Activated CD4-positive, alpha-beta T cell treated with anti-CD3 and anti-CD28 coated beads, Interleukin-2, amount 10 ng/mL, durations not matched to agents 24 days and 14 days (primary cell): Measurements from ENCODE around the gene DMXL1. TPM values are rescaled to one million over a fixed set of nuclear protein-coding genes. Genes with fewer than 3 reads are reported as not detected.
A peak's percentile ranks its signal among the peaks of the same experiment; 100 is the strongest.

Experiments
- DNase-seq: peaks from one replicate; pipeline ENCODE4 v3.0.0; 2022
- H3K27ac Mint-ChIP-seq: one replicate; pipeline ENCODE4 v1.8.0; 2022; ENCODE audit warnings: mild to moderate bottlenecking, mixed read lengths
- H3K27me3 Mint-ChIP-seq: one replicate; pipeline ENCODE4 v1.8.0; 2022; ENCODE audit warnings: mixed read lengths
- H3K36me3 Mint-ChIP-seq: one replicate; pipeline ENCODE4 v1.8.0; 2022; ENCODE audit warnings: low read depth, mild to moderate bottlenecking, mixed read lengths
- H3K4me1 Mint-ChIP-seq: one replicate; pipeline ENCODE4 v1.8.0; 2021; ENCODE audit warnings: mixed read lengths
- H3K4me3 Mint-ChIP-seq: one replicate; pipeline ENCODE4 v1.8.0; 2022; ENCODE audit warnings: mild to moderate bottlenecking, moderate library complexity, mixed read lengths
- H3K9me3 Mint-ChIP-seq: one replicate; pipeline ENCODE4 v1.8.0; 2021; ENCODE audit warnings: mixed read lengths
- intact Hi-C: fragments of 100-400 bp; cut with micrococcal nuclease; formaldehyde crosslinking; loops from one replicate; pipeline ENCODE4 v1.15.1; 2023
- total RNA-seq: library from RNA; stranded (reverse); gene quantifications from 2 replicates; pipeline ENCODE4 v1.2.3, GENCODE V29; 2022

DMXL1 gene
- total RNA-seq, 1 donor from 2014 or later: 25.6 TPM

DNA sequence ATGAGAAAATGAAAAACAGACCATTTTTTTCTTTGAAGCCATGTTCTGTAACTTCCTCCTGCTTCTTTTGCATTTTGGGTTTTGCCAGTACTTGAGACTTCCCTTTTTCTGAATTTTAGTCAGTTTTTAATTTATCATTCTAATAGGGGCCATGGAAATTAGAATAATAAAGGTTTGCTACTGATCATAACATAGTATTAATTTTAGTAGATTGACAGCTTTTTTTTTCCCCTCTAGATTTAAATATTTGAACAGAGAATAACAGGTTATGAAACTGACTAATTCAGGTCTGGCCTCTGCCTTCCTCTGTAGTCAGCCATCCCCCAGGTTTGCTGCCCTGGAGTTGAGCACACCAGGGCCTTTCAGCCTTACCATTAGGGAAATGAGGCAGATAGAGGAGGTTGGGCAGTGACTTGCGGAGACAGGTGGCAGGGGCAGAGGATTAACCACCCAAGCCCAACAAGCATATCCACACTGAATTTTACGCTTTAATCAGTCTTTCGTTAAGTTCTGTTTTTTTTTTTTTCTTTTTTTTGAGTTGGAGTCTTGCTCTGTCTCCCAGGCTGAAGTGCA is 204.8 kb downstream of the DMXL1 start:
- intact Hi-C loops: loop anchor here (1.0 to 2.0 kb wide), 3 partner anchors 12 to 121 kb away; no protein-coding TSS in a partner anchor
- H3K36me3 Mint-ChIP-seq: peaks cover 34% of the 10 kb centered on the region
- H3K27me3 Mint-ChIP-seq: no peaks in the 10 kb centered on the region
- peak; percentile 71 for DNase-seq
- H3K27ac Mint-ChIP-seq: peak overlapping the region; percentile 95
- H3K4me1 Mint-ChIP-seq: peaks cover 91% of the 10 kb centered on the region
- H3K4me3 Mint-ChIP-seq: peak overlapping the region; percentile 95
- no peaks in the 10 kb centered on the region for H3K9me3 Mint-ChIP-seq

- H3K27ac Mint-ChIP-seq: peak overlapping the region; percentile 71
- H3K4me3 Mint-ChIP-seq: no peak overlapping the region
Observed at GRCh38 chr5:119276978-119277377, 206.1 kb downstream of the DMXL1 start.

GRCh38 chr5:119279093-119279492 is 208.2 kb downstream of the DMXL1 start:
- H3K27ac Mint-ChIP-seq: peak overlapping the region; percentile 93
- peaks cover 90% of the 10 kb centered on the region for H3K4me1 Mint-ChIP-seq
- H3K36me3 Mint-ChIP-seq: peaks cover 49% of the 10 kb centered on the region
- H3K27me3 Mint-ChIP-seq: no peaks in the 10 kb centered on the region
- intact Hi-C loops: no loop called here
- DNase-seq: no peak
- peak overlapping the region; percentile 38 for H3K4me3 Mint-ChIP-seq
- no peaks in the 10 kb centered on the region for H3K9me3 Mint-ChIP-seq

More at GRCh38 chr5:119276978-119277377, 206.1 kb downstream of the DMXL1 start:
- H3K9me3 Mint-ChIP-seq: no peaks in the 10 kb centered on the region
- peaks cover 89% of the 10 kb centered on the region for H3K4me1 Mint-ChIP-seq
- intact Hi-C loops: no loop called here
- no peak for DNase-seq
- peaks cover 33% of the 10 kb centered on the region for H3K36me3 Mint-ChIP-seq
- no peaks in the 10 kb centered on the region for H3K27me3 Mint-ChIP-seq

DNA sequence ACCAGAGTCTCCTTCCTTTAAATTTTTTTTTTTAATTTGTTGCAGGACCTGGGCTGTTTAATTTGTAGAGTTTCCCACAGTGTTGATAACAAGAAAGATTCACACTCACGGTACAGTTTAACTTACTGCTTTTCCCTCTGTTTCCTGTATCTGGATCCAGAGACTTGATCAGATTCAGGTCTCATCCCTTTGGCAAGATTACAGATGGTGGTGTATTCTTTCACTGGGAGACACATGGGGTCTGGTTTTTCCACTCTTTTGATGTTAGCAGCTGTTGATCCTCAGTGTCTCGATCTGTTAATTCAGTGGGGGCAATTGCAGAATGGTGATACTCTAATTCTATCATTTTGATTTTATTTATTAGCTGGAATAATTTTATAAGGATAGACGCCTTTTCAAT is 209.5 kb downstream of the DMXL1 start:
- Mint-ChIP-seq H3K27me3 (no peaks in the 10 kb centered on the region), H3K4me3 (peak overlapping the region; percentile 31), H3K27ac (peak overlapping the region; percentile 39), H3K9me3 (no peaks in the 10 kb centered on the region), H3K4me1 (peaks cover 88% of the 10 kb centered on the region), H3K36me3 (peaks cover 47% of the 10 kb centered on the region)
- no peak for DNase-seq
- intact Hi-C loops: no loop called here

- Mint-ChIP-seq H3K27me3 (no peaks in the 10 kb centered on the region), H3K9me3 (no peaks in the 10 kb centered on the region), H3K4me3 (peak overlapping the region; percentile 5), H3K4me1 (peaks cover 92% of the 10 kb centered on the region), H3K36me3 (peaks cover 41% of the 10 kb centered on the region), H3K27ac (peak overlapping the region; percentile 84)
- intact Hi-C loops: no loop called here
- DNase-seq: no peak
Observed at GRCh38 chr5:119282628-119283027, 211.7 kb downstream of the DMXL1 start.

GRCh38 chr5:119284031-119284430 is 213.1 kb downstream of the DMXL1 start:
- no peak for DNase-seq
- no peaks in the 10 kb centered on the region for H3K27me3 Mint-ChIP-seq
- peaks cover 92% of the 10 kb centered on the region for H3K4me1 Mint-ChIP-seq
- no peaks in the 10 kb centered on the region for H3K9me3 Mint-ChIP-seq
- intact Hi-C loops: no loop called here
- peaks cover 38% of the 10 kb centered on the region for H3K36me3 Mint-ChIP-seq
- peak overlapping the region; percentile 84 for H3K27ac Mint-ChIP-seq
- peak overlapping the region; percentile 39 for H3K4me3 Mint-ChIP-seq

GRCh38 chr5:119285070-119285916 is 214.4 kb downstream of the DMXL1 start:
- Mint-ChIP-seq H3K4me1 (peaks cover 94% of the 10 kb centered on the region), H3K9me3 (peaks cover under 1% of the 10 kb centered on the region), H3K36me3 (peaks cover 33% of the 10 kb centered on the region), H3K27me3 (no peaks in the 10 kb centered on the region), H3K4me3 (peak overlapping the region; percentile 15), H3K27ac (peak overlapping the region; percentile 93)
- DNase-seq: no peak
- intact Hi-C loops: loop anchor here (5.0 kb wide), 1 partner anchor 42 kb away; no protein-coding TSS in a partner anchor

- Mint-ChIP-seq H3K27me3 (no peaks in the 10 kb centered on the region), H3K27ac (peak overlapping the region; percentile 93), H3K4me1 (peaks cover 94% of the 10 kb centered on the region), H3K9me3 (peaks cover 4% of the 10 kb centered on the region), H3K36me3 (peaks cover 29% of the 10 kb centered on the region), H3K4me3 (peak overlapping the region; percentile 78)
- intact Hi-C loops: loop anchor here (1.0 to 5.0 kb wide), 2 partner anchors 11 to 41 kb away; no protein-coding TSS in a partner anchor
- peak; percentile 66 for DNase-seq
Observed at GRCh38 chr5:119286511-119287488, 215.9 kb downstream of the DMXL1 start.

DNA sequence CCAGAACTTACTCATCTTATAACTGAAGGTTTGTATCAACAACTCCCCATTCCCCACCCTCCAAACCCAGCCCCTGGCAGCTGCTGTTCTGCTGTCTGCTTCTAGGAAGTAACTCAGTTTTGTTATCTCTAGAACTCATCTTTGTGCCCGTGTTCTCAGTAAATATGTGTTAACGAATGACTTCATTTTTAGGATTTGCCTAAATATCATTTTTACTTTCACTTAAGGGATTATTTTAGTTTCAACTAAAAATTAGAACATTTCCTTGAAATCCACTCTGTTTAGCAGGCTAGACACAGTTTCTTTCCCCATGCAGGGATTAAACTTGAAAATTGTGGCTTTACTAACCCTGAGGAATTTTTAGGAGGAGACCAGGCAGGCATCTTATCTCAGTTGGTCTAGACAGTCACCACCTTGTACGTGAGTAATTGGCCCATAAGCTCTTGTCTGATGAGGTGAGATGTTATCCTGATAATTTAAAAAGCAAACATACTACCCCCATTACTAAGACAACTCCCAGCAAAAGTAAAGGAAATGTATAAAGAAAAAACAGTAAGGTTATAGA is 216.7 kb downstream of the DMXL1 start:
- Mint-ChIP-seq H3K9me3 (peaks cover 4% of the 10 kb centered on the region), H3K27ac (peak overlapping the region; percentile 93), H3K36me3 (peaks cover 30% of the 10 kb centered on the region), H3K27me3 (no peaks in the 10 kb centered on the region), H3K4me3 (peak overlapping the region; percentile 78), H3K4me1 (peaks cover 89% of the 10 kb centered on the region)
- intact Hi-C loops: loop anchor here (1.0 to 5.0 kb wide), 5 partner anchors 12 to 208 kb away; no protein-coding TSS in a partner anchor
- DNase-seq: peak; percentile 87

- intact Hi-C loops: loop anchor here (1.0 to 5.0 kb wide), 4 partner anchors 12 to 209 kb away; no protein-coding TSS in a partner anchor
- no peak for DNase-seq
- H3K27me3 Mint-ChIP-seq: no peaks in the 10 kb centered on the region
- H3K36me3 Mint-ChIP-seq: peaks cover 29% of the 10 kb centered on the region
- H3K9me3 Mint-ChIP-seq: peaks cover 9% of the 10 kb centered on the region
- H3K4me3 Mint-ChIP-seq: peak overlapping the region; percentile 78
- H3K4me1 Mint-ChIP-seq: peaks cover 85% of the 10 kb centered on the region
- peak overlapping the region; percentile 93 for H3K27ac Mint-ChIP-seq
Observed at GRCh38 chr5:119288379-119289033, 217.6 kb downstream of the DMXL1 start.

DNA sequence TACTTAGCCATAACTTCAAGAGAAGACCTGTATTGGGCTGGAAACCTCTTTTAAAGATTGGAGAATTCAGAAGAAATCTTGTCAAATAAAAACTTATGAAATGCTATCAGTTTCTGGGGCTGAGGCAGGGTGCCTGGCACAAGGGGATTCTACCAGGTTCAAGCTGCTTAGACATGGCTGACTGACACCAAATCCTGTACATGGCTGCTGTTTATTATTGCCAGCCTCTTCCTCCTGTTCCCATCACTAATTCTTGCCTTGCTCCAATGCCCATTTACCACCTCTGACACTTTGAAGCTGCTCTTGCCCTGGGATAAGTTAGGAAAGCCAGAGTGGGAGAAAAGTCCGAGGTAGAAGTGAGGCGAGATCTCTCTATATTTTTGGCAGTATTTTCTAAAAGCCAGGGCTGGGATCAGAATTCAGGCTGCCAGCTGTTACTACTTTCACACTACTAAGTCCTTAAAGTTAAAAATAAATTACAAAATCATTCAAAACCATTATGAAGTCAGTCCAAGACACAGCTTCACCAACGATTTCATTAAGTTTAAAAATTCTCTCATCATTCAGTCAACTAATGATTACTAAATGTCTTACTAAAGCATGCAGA is 218.7 kb downstream of the DMXL1 start:
- Mint-ChIP-seq H3K36me3 (peaks cover 30% of the 10 kb centered on the region), H3K4me1 (peaks cover 79% of the 10 kb centered on the region), H3K4me3 (peak overlapping the region; percentile 78), H3K9me3 (peaks cover 10% of the 10 kb centered on the region), H3K27ac (peak overlapping the region; percentile 93), H3K27me3 (no peaks in the 10 kb centered on the region)
- intact Hi-C loops: loop anchor here (2.0 to 5.0 kb wide), 2 partner anchors 38 to 107 kb away; no protein-coding TSS in a partner anchor
- peak; percentile 58 for DNase-seq

- peak overlapping the region; percentile 78 for H3K4me3 Mint-ChIP-seq
Observed at GRCh38 chr5:119290161-119290569, 219.3 kb downstream of the DMXL1 start.

More at GRCh38 chr5:119290161-119290569, 219.3 kb downstream of the DMXL1 start:
- peak; percentile 72 for DNase-seq
- peaks cover 73% of the 10 kb centered on the region for H3K4me1 Mint-ChIP-seq
- H3K36me3 Mint-ChIP-seq: peaks cover 35% of the 10 kb centered on the region
- H3K27me3 Mint-ChIP-seq: no peaks in the 10 kb centered on the region
- H3K9me3 Mint-ChIP-seq: peaks cover 10% of the 10 kb centered on the region
- intact Hi-C loops: no loop called here
- peak overlapping the region; percentile 93 for H3K27ac Mint-ChIP-seq
